Spleen (tissue), 11 donors: Measurements from ENCODE around the gene C1QTNF12. TPM values are rescaled to one million over a fixed set of nuclear protein-coding genes. Genes with fewer than 3 reads are reported as not detected.

Experiments used
- DNase-seq: peaks from one replicate; pipeline ENCODE4 v3.0.0-alpha.2; 2020
- H3K27ac ChIP-seq, 8 donors: fragments of 200-600 bp; sonication (generic) in 7 of 8; 1 replicate in 4 of 8; 2 replicates in 4 of 8; pipeline versions ENCODE4 v1.5.0 to v1.8.0; 2016 to 2021; ENCODE audit warnings: inconsistent platforms in 4 of 8, mild to moderate bottlenecking in 4 of 8, moderate library complexity in 1 of 8
- H3K27me3 ChIP-seq, 7 donors: fragments of 200-600 bp; sonication (generic) in 6 of 7; replicated peaks in 1 of 7; 1 replicate in 4 of 7; 2 replicates in 3 of 7; pipeline versions ENCODE4 v1.5.0 to v1.8.0; 2016 to 2021; ENCODE audit warnings: inconsistent platforms in 3 of 7, mild to moderate bottlenecking in 1 of 7
- H3K36me3 ChIP-seq, 6 donors: fragments of 200-600 bp; sonication (generic) in 5 of 6; 1 replicate in 4 of 6; 2 replicates in 2 of 6; pipeline versions ENCODE4 v1.5.0 to v1.8.0; 2016 to 2021; ENCODE audit warnings: inconsistent platforms in 2 of 6
- H3K4me1 ChIP-seq, 6 donors: fragments of 200-600 bp; sonication (generic) in 5 of 6; 1 replicate in 3 of 6; 2 replicates in 3 of 6; pipeline versions ENCODE4 v1.5.0 to v1.8.0; 2016 to 2021; ENCODE audit warnings: inconsistent platforms in 3 of 6
- H3K4me3 ChIP-seq, 8 donors: fragments of 200-600 bp; sonication (generic) in 7 of 8; 1 replicate in 4 of 8; 2 replicates in 4 of 8; pipeline versions ENCODE4 v1.5.0 to v1.8.0; 2016 to 2021; ENCODE audit warnings: inconsistent platforms in 4 of 8, mild to moderate bottlenecking in 4 of 8, moderate library complexity in 2 of 8
- H3K9me3 ChIP-seq, 8 donors: fragments of 200-600 bp; sonication (generic) in 7 of 8; 1 replicate in 4 of 8; 2 replicates in 4 of 8; pipeline versions ENCODE4 v1.5.0 to v1.8.0; 2016 to 2021; ENCODE audit warnings: inconsistent platforms in 4 of 8
- POLR2A ChIP-seq, 3 donors: fragments of 450-650 bp; IDR thresholded peaks; one replicate each; pipeline ENCODE4 v1.5.1; 2017; ENCODE audit warnings: antibody characterized with exemption in 3 of 3, mild to moderate bottlenecking in 1 of 3
- POLR2AphosphoS5 ChIP-seq, 3 donors: sonication (generic); formaldehyde crosslinking; IDR thresholded peaks; one replicate each; pipeline ENCODE4 v1.5.1; 2017; ENCODE audit warnings: antibody characterized with exemption in 3 of 3
- WGBS, 5 donors: extraction: QIAGEN DNeasy Blood & Tissue Kit in 3 of 5; methylation state at CpG; one replicate each; pipeline versions ENCODE4 v1.1.5 to v1.1.7; 2013 to 2018; 5-methylcytosine and 5-hydroxymethylcytosine counted together
- intact Hi-C: fragments of 100-400 bp; cut with DNase I; formaldehyde crosslinking; loops from one replicate; pipeline ENCODE4 v1.15.0; 2023; ENCODE audit warnings: low total_unique reads
- polyA plus RNA-seq, 3 donors: library from polyadenylated mRNA; stranded (reverse); fragments of 200-250 nt; gene quantifications; one replicate each; pipeline ENCODE4 v1.2.1, GENCODE V29; 2013
- total RNA-seq, 7 donors: library from RNA; depleted of rRNA in 3 of 7; stranded (reverse); fragments of >200 nt in 3 of 7; fragmentation: NEBNext Ultra II Directional in 4 of 7; extraction: Animal tissue kit (Norgen Biotek cat#: 25700) in 4 of 7; gene quantifications; one replicate each; pipeline versions ENCODE4 v1.1.0 to v1.2.1, GENCODE V29; 2016 to 2021
- TF ChIP-seq, protein P1 (sequence below), 11 experiments: fragments of 200-600 bp in 7 of 11; fragments of 450-650 bp in 4 of 11; sonication (generic) in 4 of 11; IDR thresholded peaks in 8 of 11; conservative IDR thresholded peaks in 3 of 11; 1 replicate in 7 of 11; 2 replicates in 4 of 11; pipeline versions ENCODE4 v1.4.0 to v1.8.0; 2016 to 2021; ENCODE audit warnings: antibody characterized with exemption in 11 of 11, inconsistent platforms in 4 of 11, mild to moderate bottlenecking in 1 of 11
- donor health status: healthy with polysubstance abuse.
- donor health status: DM: no; HTN: no; CAD: no; lungs with moderate emphysema.
- donor health status: DM: no; HTN: no; CAD: no.
- donor health status: Bipolar disorder and iron deficiency.
- donor health status: healthy.
- donor health status: DM: no; HTN: no; CAD: no.
- donor health status: DM: yes; HTN: yes; CAD: no.

The C1QTNF12 gene
- total and polyA plus RNA-seq, 10 donors: 0.87 to 5.5 (median 1.4) TPM; not detected in 3

- intact Hi-C loops: no loop called here
- no peaks in the 10 kb centered on the region for H3K9me3 ChIP-seq
- peaks cover 0 to 35% (median 4%) of the 10 kb centered on the region in 6 donors for H3K36me3 ChIP-seq
- no peak for DNase-seq
- no peak overlapping the region for H3K27ac ChIP-seq
- 60 to 95% (median 73%) methylated on average over 1 to 28 of the region's 28 CpGs for WGBS, 5 donors
- H3K27me3 ChIP-seq: peaks cover 0 to 19% (median 0%) of the 10 kb centered on the region in 7 donors
- H3K4me3 ChIP-seq: no peak overlapping the region
- TF ChIP-seq POLR2AphosphoS5 (IDR thresholded peaks at IDR 0.05): peak in 1 of 3 donors; percentile 7
- no peak for TF ChIP-seq POLR2A (IDR thresholded peaks at IDR 0.05)
- peaks cover 0 to 30% (median 13%) of the 10 kb centered on the region in 6 donors for H3K4me1 ChIP-seq
Measured at GRCh38 chr1:1291023-1291528, 44.6 kb upstream of the C1QTNF12 start.

- intact Hi-C loops: no loop called here
- Histone ChIP-seq H3K4me1 (peaks cover 0 to 33% (median 14%) of the 10 kb centered on the region in 6 donors), H3K36me3 (peaks cover 0 to 27% (median 2%) of the 10 kb centered on the region in 6 donors), H3K9me3 (no peaks in the 10 kb centered on the region), H3K4me3 (no peak overlapping the region), H3K27me3 (peaks cover 0 to 27% (median 0%) of the 10 kb centered on the region in 7 donors), H3K27ac (no peak overlapping the region)
- TF ChIP-seq POLR2A (IDR thresholded peaks at IDR 0.05): no peak
- TF ChIP-seq, protein P1, sequence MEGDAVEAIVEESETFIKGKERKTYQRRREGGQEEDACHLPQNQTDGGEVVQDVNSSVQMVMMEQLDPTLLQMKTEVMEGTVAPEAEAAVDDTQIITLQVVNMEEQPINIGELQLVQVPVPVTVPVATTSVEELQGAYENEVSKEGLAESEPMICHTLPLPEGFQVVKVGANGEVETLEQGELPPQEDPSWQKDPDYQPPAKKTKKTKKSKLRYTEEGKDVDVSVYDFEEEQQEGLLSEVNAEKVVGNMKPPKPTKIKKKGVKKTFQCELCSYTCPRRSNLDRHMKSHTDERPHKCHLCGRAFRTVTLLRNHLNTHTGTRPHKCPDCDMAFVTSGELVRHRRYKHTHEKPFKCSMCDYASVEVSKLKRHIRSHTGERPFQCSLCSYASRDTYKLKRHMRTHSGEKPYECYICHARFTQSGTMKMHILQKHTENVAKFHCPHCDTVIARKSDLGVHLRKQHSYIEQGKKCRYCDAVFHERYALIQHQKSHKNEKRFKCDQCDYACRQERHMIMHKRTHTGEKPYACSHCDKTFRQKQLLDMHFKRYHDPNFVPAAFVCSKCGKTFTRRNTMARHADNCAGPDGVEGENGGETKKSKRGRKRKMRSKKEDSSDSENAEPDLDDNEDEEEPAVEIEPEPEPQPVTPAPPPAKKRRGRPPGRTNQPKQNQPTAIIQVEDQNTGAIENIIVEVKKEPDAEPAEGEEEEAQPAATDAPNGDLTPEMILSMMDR (IDR thresholded peaks at IDR 0.05 in 8 of 11, conservative IDR thresholded peaks at IDR 0.05 in 3 of 11): peak; percentile 47 to 81 (median 70)
- DNase-seq: peak; percentile 91
- WGBS, 5 donors: 24 to 71% (median 57%) methylated on average over 5 to 15 of the region's 15 CpGs
Measured at GRCh38 chr1:1290238-1290731, 43.8 kb upstream of the C1QTNF12 start.

DNA sequence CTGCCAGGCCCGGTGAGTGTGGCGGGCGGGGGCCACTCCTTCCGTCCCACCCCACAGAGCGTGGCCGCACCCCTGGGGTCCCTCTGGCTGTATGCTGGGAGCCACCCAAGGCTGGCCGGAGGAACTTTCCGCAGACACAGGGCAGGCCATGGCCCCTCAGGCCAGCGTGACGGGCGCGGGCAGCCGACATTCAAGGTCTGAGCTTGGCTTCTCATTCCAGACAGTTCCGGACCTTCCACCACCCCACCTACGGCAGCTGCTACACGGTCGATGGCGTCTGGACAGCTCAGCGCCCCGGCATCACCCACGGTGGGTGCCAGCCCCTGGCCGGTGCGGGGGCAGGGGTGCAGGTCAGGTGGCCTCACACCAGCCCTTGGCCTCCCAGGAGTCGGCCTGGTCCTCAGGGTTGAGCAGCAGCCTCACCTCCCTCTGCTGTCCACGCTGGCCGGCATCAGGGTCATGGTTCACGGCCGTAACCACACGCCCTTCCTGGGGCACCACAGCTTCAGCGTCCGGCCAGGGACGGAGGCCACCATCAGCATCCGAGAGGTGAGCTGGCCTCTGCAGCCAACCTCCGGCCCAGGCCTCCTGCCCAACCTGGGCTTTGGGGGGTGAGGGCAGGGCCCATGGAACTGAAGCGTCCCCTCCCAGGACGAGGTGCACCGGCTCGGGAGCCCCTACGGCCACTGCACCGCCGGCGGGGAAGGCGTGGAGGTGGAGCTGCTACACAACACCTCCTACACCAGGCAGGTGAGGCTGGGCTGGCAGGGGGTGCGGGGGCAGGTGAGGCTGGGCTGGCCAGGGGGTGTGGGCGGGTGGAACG, 41.0 kb upstream of the C1QTNF12 start:
- Histone ChIP-seq H3K27ac (peak overlapping the region in 5 of 8 donors; percentile 4 to 58 (median 33)), H3K9me3 (no peaks in the 10 kb centered on the region), H3K4me3 (no peak overlapping the region), H3K4me1 (peaks cover 0 to 33% (median 14%) of the 10 kb centered on the region in 6 donors), H3K27me3 (peaks cover 0 to 33% (median 0%) of the 10 kb centered on the region in 7 donors), H3K36me3 (no peaks in the 10 kb centered on the region)
- intact Hi-C loops: no loop called here
- TF ChIP-seq POLR2AphosphoS5 (IDR thresholded peaks at IDR 0.05): peak in 2 of 3 donors; percentile 28 to 57
- TF ChIP-seq, protein P1 (IDR thresholded peaks at IDR 0.05 in 8 of 11, conservative IDR thresholded peaks at IDR 0.05 in 3 of 11): no peak
- DNase-seq: peak; percentile 79
- 61 to 82% (median 79%) methylated on average over 5 to 46 of the region's 46 CpGs for WGBS, 5 donors

GRCh38 chr1:1286313-1287261, 40.1 kb upstream of the C1QTNF12 start:
- Histone ChIP-seq H3K4me3 (no peak overlapping the region), H3K9me3 (no peaks in the 10 kb centered on the region), H3K27ac (peak overlapping the region in 5 of 8 donors; percentile 4 to 58 (median 33)), H3K36me3 (no peaks in the 10 kb centered on the region), H3K27me3 (peaks cover 0 to 33% (median 0%) of the 10 kb centered on the region in 7 donors), H3K4me1 (peaks cover 0 to 24% (median 10%) of the 10 kb centered on the region in 6 donors)
- DNase-seq: peak; percentile 80
- intact Hi-C loops: no loop called here
- TF ChIP-seq, protein P1 (IDR thresholded peaks at IDR 0.05 in 8 of 11, conservative IDR thresholded peaks at IDR 0.05 in 3 of 11): no peak
- no peak for TF ChIP-seq POLR2AphosphoS5 (IDR thresholded peaks at IDR 0.05)
- no peak for TF ChIP-seq POLR2A (IDR thresholded peaks at IDR 0.05)
- WGBS, 5 donors: 67 to 77% (median 71%) methylated on average over 14 to 50 of the region's 50 CpGs
